ENCODE results near the gene OR6C1.
"Not testable (repeated sequence)": the region's sequence is repeated elsewhere in the genome, so short reads cannot be mapped to it uniquely, and the experiment has no call there.

The OR6C1 gene

DNA sequence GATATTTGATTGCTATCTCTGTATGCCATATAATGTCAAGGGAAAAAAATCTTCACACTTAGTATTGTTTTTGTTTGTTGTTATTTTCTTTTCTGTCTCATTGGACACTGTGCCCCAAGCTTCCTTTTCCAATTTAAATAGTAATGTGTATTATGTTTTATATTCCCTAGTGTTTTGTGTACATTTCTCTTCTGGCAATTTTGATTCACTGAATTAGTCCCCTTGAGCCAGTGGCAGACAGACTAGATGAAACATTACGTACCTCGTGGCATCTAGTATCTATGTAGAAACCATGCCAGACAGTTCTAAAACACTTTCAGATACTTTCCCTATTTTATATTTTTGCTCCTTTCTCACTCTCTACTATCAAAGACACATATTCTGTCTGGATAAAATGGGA is at the start of gene OR6C1:
OR6C1 (plus strand) TSS at position 301 of the 400 bp plus-strand sequence. CDS start 6,257 bp downstream, outside the sequence.
- Histone ChIP-seq H3K27ac (no peak within 1 kb of the TSS), H3K4me2 (no peak within 1 kb of the TSS), H4K20me1 (no peaks in the 10 kb centered on the region), H3K4me1 (no peaks in the 10 kb centered on the region), H3K4me3 (no peak within 1 kb of the TSS), H3K9ac (no peak within 1 kb of the TSS), H3K36me3 (no peaks in the 10 kb centered on the region), H3K9me3 (replicated peaks in 1 of 11) (no peaks in the 10 kb centered on the region), H3K27me3 (no peaks in the 10 kb centered on the region)
- TF ChIP-seq Cebpa-rat (IDR thresholded peaks at IDR 0.05): no peak

DNA sequence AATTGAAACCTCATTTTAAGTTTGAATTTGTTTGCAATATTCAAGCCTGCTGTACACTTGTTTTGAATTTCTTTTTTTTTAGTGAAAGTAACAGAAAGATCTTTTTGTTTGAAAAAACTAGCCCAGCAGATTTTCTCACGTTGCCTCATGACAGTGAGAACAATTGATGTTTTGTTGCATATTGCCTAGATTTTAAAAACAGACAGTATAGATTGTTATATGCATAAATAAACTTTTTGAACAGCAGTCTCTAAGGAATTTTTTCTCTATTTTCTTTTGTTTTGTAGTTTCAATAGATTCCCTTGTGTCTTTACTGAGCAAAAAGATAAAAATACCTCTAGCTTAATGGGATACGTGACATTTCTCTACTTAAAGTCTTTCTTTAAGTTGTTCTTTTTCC is 33.2 kb upstream of the OR6C1 start:
- no peaks in the 10 kb centered on the region for H3K27me3 ChIP-seq
- H4K20me1 ChIP-seq: no peaks in the 10 kb centered on the region
- no peak overlapping the region for H3K4me3 ChIP-seq

DNA sequence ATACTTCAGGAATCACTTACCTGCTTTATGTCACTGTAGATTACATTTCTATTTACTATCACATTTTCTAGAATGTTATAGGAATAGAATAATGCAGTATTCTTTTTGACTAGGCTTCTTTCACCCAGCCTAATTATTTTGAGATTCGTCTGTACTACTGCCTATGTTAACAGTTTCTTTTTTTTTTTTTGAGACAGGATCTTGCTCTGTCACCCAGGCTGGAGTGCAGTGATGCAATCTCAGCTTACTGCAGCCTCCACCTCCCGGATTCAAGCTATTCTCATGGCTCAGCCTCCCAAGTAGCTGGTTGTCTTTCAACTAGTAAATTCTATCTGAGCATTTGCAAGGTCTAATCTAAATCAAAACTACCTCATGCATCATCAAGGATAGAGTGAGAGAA is 24.1 kb upstream of the OR6C1 start:
- Histone ChIP-seq H3K9ac (no peak overlapping the region), H3K36me3 (no peaks in the 10 kb centered on the region), H3K9me3 (replicated peaks in 1 of 11) (no peaks in the 10 kb centered on the region), H3K27me3 (no peaks in the 10 kb centered on the region), H3K4me1 (no peaks in the 10 kb centered on the region), H3K4me3 (no peak overlapping the region), H3K4me2 (no peak overlapping the region), H3K27ac (no peak overlapping the region), H4K20me1 (no peaks in the 10 kb centered on the region)
- TF ChIP-seq Cebpa-rat (IDR thresholded peaks at IDR 0.05): no peak

More for the DNA sequence above, 33.2 kb upstream of the OR6C1 start:
- no peaks in the 10 kb centered on the region for H3K4me1 ChIP-seq
- no peak overlapping the region for H3K27ac ChIP-seq
- peaks cover 0 to 7% (median 4%) of the 10 kb centered on the region in 11 experiments; a peak in 5 of 22 replicates for H3K9me3 ChIP-seq (replicated peaks in 1 of 11)
- no peak overlapping the region for H3K9ac ChIP-seq
- no peaks in the 10 kb centered on the region for H3K36me3 ChIP-seq
- no peak overlapping the region for H3K4me2 ChIP-seq
- no peak for TF ChIP-seq Cebpa-rat (IDR thresholded peaks at IDR 0.05)

DNA sequence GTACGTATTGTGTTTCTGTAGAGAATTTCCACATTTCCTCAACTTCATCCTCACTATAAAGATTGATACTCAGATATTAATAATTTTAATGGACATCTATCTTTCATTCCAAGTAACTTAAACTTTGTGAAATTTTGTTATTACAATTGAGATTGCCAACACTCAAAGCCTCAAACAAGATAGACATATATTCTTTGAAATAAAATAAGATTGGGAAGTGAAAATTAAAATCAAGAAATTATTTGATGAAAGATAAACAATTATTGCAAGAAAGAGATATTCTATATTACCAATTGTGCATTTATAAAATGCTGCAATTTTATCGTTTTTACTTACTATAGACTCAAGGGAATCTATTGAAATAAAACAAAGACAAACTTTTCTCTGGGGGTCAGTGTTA is 17.7 kb upstream of the OR6C1 start, which contains the start of gene OR6C6:
OR6C6 (minus strand) TSS at position 101 of the 400 bp plus-strand sequence. CDS start 1,337 bp downstream, outside the sequence.
- no peaks in the 10 kb centered on the region for H3K27me3 ChIP-seq
- H3K9me3 ChIP-seq (replicated peaks in 1 of 11): 0 out of 22 replicates have a peak, but pooled peaks cover 0 to 3% (median 0%) of the 10 kb centered on the region in 11 experiments
- no peaks in the 10 kb centered on the region for H3K4me1 ChIP-seq
- no peak for TF ChIP-seq Cebpa-rat (IDR thresholded peaks at IDR 0.05)
- H3K27ac ChIP-seq: no peak within 1 kb of the TSS
- no peak within 1 kb of the TSS for H3K9ac ChIP-seq
- H3K36me3 ChIP-seq: no peaks in the 10 kb centered on the region
- no peak within 1 kb of the TSS for H3K4me2 ChIP-seq
- H4K20me1 ChIP-seq: no peaks in the 10 kb centered on the region
- H3K4me3 ChIP-seq: no peak within 1 kb of the TSS

DNA sequence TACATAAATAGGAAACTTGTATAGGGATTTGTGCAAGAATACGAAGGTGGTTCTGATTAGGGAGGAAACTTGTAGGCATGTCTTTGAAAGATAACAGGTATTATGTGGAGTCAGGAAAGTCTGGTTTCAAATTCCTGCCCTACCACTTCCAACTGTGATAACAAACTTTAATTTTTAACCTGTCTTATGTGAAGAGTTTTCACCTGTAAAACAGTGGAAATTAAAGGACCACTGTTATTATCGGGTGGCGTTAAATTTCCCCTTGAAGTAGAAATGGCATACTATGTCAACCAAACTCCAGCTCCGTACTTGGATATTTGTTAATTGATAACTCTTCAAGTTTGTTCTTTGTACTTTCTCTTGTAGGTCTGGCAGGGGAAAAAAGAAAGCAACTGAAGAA is 6.1 kb downstream of the OR6C1 start:
- no peak for TF ChIP-seq Cebpa-rat (IDR thresholded peaks at IDR 0.05)
- no peak overlapping the region for H3K27ac ChIP-seq
- no peak overlapping the region for H3K4me3 ChIP-seq
- H3K9me3 ChIP-seq (replicated peaks in 1 of 11): no peaks in the 10 kb centered on the region
- H3K4me2 ChIP-seq: no peak overlapping the region
- H4K20me1 ChIP-seq: no peaks in the 10 kb centered on the region
- H3K9ac ChIP-seq: no peak overlapping the region
- no peaks in the 10 kb centered on the region for H3K27me3 ChIP-seq
- H3K36me3 ChIP-seq: no peaks in the 10 kb centered on the region
- H3K4me1 ChIP-seq: no peaks in the 10 kb centered on the region

DNA sequence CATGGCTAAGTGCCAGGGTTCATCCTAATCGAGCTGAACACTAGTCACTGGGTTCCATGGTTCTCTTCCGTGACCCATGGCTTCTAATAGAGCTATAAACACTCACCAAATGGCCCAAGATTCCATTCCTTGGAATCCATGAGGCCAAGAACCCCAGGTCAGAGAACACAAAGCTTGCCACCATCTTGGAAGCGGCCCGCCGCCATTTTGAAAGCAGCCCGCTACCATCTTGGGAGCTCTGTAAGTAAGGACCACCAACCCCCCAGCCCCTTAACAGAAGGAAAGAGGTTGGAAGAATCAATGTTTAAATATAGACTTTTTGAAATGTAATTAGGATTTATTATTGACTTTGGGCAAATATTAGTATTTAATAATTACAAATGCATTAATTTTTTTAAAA is 11.7 kb downstream of the OR6C1 start:
- not testable (repeated sequence) for H3K4me3 ChIP-seq; H3K9me3 ChIP-seq (replicated peaks in 1 of 11); H3K4me1 ChIP-seq; H3K27ac ChIP-seq; H3K27me3 ChIP-seq; H4K20me1 ChIP-seq; H3K4me2 ChIP-seq; H3K9ac ChIP-seq; H3K36me3 ChIP-seq

DNA sequence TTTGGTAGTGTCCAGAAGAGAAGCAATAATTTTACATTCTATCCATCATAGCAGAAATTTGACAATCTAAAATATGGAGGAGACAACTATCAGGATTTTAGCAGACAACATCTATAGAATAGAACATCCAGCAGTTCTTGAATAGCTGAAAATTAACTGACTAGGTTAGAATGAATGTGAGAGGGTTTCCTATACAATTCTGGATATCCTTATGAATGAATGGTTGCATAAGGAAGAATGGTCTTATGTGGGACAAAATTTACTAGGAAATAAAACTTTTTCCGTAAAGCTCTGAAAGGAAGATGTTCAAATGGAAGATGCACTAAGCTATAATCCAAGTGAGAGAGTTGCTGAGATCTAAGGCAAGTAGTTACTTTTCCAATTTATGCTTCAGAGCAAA is 16.3 kb downstream of the OR6C1 start, which contains the start of gene OR6C3:
OR6C3 (plus strand) TSS at position 301 of the 400 bp plus-strand sequence. CDS start 955 bp downstream, outside the sequence.
- Histone ChIP-seq H3K27me3 (no peaks in the 10 kb centered on the region), H3K9ac (no peak within 1 kb of the TSS), H4K20me1 (no peaks in the 10 kb centered on the region), H3K9me3 (replicated peaks in 1 of 11) (no peaks in the 10 kb centered on the region), H3K4me1 (no peaks in the 10 kb centered on the region), H3K4me3 (no peak within 1 kb of the TSS), H3K36me3 (no peaks in the 10 kb centered on the region), H3K27ac (no peak within 1 kb of the TSS), H3K4me2 (no peak within 1 kb of the TSS)
- TF ChIP-seq Cebpa-rat (IDR thresholded peaks at IDR 0.05): no peak

DNA sequence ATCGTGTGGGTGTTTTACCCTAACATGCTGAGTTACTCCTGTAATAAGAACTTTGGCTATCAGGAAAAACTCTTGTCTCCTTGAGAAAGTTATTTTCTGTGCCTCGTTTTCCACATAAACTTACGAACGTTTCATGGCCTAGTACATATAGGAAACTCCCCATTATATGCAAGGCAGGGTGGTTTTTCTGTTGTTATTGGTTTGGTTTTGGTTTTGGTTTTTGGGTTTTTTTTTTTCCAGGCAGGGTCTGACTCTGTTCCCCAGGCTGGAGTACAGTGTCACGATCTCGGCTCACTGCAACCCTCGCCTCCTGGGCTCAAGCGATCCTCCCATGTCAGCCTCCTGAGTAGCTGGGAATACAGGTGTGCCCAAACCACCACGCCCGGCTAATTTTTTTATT is 21.9 kb downstream of the OR6C1 start:
- H3K9me3 ChIP-seq (replicated peaks in 1 of 11): no peaks in the 10 kb centered on the region
- no peaks in the 10 kb centered on the region for H3K4me1 ChIP-seq
- no peak overlapping the region for H3K4me3 ChIP-seq
- H3K9ac ChIP-seq: no peak overlapping the region
- no peaks in the 10 kb centered on the region for H4K20me1 ChIP-seq
- no peaks in the 10 kb centered on the region for H3K27me3 ChIP-seq
- no peaks in the 10 kb centered on the region for H3K36me3 ChIP-seq
- H3K4me2 ChIP-seq: no peak overlapping the region
- no peak for TF ChIP-seq Cebpa-rat (IDR thresholded peaks at IDR 0.05)
- H3K27ac ChIP-seq: no peak overlapping the region

DNA sequence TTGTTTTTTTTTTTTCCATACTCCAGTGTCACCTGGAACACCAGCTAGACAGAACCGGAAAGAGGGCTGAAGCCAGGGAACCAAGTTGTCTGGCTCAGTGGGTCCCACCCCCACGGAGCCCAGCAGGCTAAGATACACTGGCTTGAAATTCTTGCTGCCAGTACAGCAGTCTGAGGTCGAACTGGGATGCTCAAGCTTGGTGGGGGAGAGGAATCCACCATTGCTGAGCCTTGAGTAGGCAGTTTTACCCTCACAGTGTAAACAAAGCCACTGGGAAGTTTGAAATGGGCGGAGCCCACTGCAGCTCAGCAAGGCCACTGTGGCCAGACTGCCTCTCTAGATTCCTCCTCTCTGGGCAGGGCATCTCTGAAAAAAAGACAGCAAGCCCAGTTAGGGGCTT is 41.2 kb downstream of the OR6C1 start:
- H3K4me1 ChIP-seq; H3K36me3 ChIP-seq; H3K9ac ChIP-seq; H4K20me1 ChIP-seq; H3K9me3 ChIP-seq (replicated peaks in 1 of 11); H3K4me2 ChIP-seq; H3K27me3 ChIP-seq; H3K27ac ChIP-seq; H3K4me3 ChIP-seq: not testable (repeated sequence)

DNA sequence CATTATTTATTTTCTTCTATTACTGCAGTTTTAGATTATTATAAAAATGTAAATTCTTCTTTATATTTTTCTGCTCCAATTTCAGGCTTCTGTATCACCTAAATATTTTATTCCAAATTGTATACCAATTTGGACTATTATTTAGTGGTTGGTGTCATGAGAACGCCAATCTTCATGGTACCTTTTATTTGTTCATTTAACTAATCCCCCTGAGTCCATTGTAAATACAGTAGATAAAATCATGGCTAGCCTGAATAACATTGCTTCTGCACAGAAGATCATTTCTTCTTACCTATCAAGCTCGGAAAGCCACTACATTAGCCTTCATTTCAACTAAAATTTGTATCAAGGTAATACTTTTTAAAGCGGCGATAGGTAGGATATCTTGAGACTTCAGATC is 48.5 kb downstream of the OR6C1 start, which contains the start of gene OR6C75:
OR6C75 (plus strand) TSS at position 301 of the 400 bp plus-strand sequence. CDS start 2,136 bp downstream, outside the sequence.
- Histone ChIP-seq H3K9ac (no peak within 1 kb of the TSS), H3K36me3 (no peaks in the 10 kb centered on the region), H3K4me2 (no peak within 1 kb of the TSS), H3K27me3 (no peaks in the 10 kb centered on the region), H3K4me1 (no peaks in the 10 kb centered on the region), H3K27ac (no peak within 1 kb of the TSS), H3K9me3 (replicated peaks in 1 of 11) (no peaks in the 10 kb centered on the region), H3K4me3 (no peak within 1 kb of the TSS), H4K20me1 (no peaks in the 10 kb centered on the region)
- TF ChIP-seq Cebpa-rat (IDR thresholded peaks at IDR 0.05): no peak

Measured in BLaER1 treated with 17β-estradiol and CSF1 and Interleukin-3, amounts not matched to agents 10 nM and 100 nM (cell line).